Common myeloid progenitor, CD34-positive (primary cell): ENCODE results near the gene RNU7-1.

Source experiments
- CTCF ChIA-PET: fragments of 350-600 bp; sonication (Branson Sonifier 250); formaldehyde crosslinking; loops from one replicate; lab custom pipeline; 2021; ENCODE audit warnings: antibody characterized with exemption; lab: Charles Lee
- POLR2A ChIA-PET: fragments of 350-600 bp; sonication (Branson Sonifier 250); formaldehyde crosslinking; loops from one replicate; lab custom pipeline; 2021; ENCODE audit warnings: antibody characterized with exemption; lab: Charles Lee
- DNase-seq, 3 donors: peaks; one replicate each; pipeline versions ENCODE4 v3.0.0 to v3.0.0-alpha.2; 2013
- H3K27ac ChIP-seq, 2 experiments: 1 replicate in 1 of 2; 2 replicates in 1 of 2; pipeline ENCODE4 v1.7.0; 2013; ENCODE audit warnings: inconsistent platforms in 2 of 2, low read length in 2 of 2, mild to moderate bottlenecking in 2 of 2, low read depth in 1 of 2, moderate library complexity in 1 of 2; ENCODE audit not compliant: severe bottlenecking in 2 of 2, insufficient read depth in 1 of 2, poor library complexity in 1 of 2
- H3K27me3 ChIP-seq, 5 experiments: replicated peaks in 2 of 5; 1 replicate in 3 of 5; 2 replicates in 2 of 5; pipeline versions ENCODE4 v1.6.1 to v1.7.0; 2013; ENCODE audit warnings: low read length in 4 of 5, mild to moderate bottlenecking in 2 of 5, moderate library complexity in 2 of 5, inconsistent platforms in 1 of 5; ENCODE audit not compliant: insufficient read depth in 5 of 5, control insufficient read depth in 4 of 5
- H3K36me3 ChIP-seq, 4 experiments: 1 replicate in 2 of 4; 2 replicates in 2 of 4; pipeline versions ENCODE4 v1.6.1 to v1.7.0; 2013; ENCODE audit warnings: low read length in 3 of 4, control low read depth in 1 of 4, mild to moderate bottlenecking in 1 of 4; ENCODE audit not compliant: control insufficient read depth in 4 of 4, insufficient read depth in 4 of 4
- H3K4me1 ChIP-seq, 4 experiments: 1 replicate in 3 of 4; 2 replicates in 1 of 4; pipeline versions ENCODE4 v1.6.1 to v1.7.1; 2013; ENCODE audit warnings: low read length in 3 of 4, mild to moderate bottlenecking in 3 of 4, control low read depth in 1 of 4, inconsistent platforms in 1 of 4, moderate library complexity in 1 of 4; ENCODE audit not compliant: control insufficient read depth in 4 of 4, insufficient read depth in 4 of 4; ENCODE audit errors: control extremely low read depth in 1 of 4
- H3K4me3 ChIP-seq, 7 experiments: 1 replicate in 4 of 7; 2 replicates in 3 of 7; pipeline versions ENCODE4 v1.5.1 to v1.7.0; 2013; ENCODE audit warnings: mild to moderate bottlenecking in 7 of 7, low read length in 6 of 7, moderate library complexity in 6 of 7, inconsistent platforms in 2 of 7, low read depth in 2 of 7, control low read depth in 1 of 7; ENCODE audit not compliant: insufficient read depth in 4 of 7, control insufficient read depth in 1 of 7; ENCODE audit errors: extremely low read depth in 1 of 7
- H3K9me3 ChIP-seq, 5 experiments: 1 replicate in 4 of 5; 2 replicates in 1 of 5; pipeline versions ENCODE4 v1.6.1 to v1.7.1; 2013; ENCODE audit warnings: low read length in 4 of 5, mild to moderate bottlenecking in 2 of 5, inconsistent platforms in 1 of 5, low read depth in 1 of 5, moderate library complexity in 1 of 5; ENCODE audit not compliant: control insufficient read depth in 4 of 5, insufficient read depth in 2 of 5; ENCODE audit errors: control extremely low read depth in 1 of 5
- WGBS: methylation state at CpG from one replicate; pipeline ENCODE4 v1.1.5; 2013; ENCODE audit not compliant: insufficient coverage; 5-methylcytosine and 5-hydroxymethylcytosine counted together

The RNU7-1 gene

DNA sequence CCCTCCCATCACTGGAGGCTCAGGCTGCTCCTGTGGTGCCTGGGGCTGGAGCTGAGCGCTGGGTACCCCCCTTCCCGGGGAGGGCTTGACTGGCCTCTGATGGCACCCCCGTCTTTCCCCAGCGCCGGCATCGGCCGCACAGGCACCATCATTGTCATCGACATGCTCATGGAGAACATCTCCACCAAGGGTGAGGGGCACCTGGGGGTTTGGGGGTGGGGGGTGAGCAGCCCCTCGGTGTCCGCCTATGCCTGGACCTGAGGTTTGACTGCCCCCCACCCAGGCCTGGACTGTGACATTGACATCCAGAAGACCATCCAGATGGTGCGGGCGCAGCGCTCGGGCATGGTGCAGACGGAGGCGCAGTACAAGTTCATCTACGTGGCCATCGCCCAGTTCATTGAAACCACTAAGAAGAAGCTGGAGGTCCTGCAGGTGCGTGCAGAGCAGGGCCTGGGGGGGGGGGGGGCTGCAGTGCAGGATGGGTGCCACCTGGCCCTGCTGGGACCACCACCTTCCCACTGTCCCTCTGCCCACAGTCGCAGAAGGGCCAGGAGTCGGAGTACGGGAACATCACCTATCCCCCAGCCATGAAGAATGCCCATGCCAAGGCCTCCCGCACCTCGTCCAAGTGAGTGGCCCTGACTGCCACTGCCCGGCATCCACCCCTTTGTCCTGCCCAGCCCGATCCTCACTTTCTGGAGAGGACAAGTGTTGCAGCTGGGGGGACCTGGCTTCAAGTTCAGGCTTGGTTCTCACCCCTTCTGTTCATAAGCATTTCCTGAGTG lies 16.4 kb downstream of the RNU7-1 start:
- H3K36me3 ChIP-seq = peaks cover 14 to 71% (median 41%) of the 10 kb centered on the region in 4 experiments
- no peaks in the 10 kb centered on the region for H3K9me3 ChIP-seq
- POLR2A ChIA-PET = interaction anchor here (1.0 to 2.8 kb wide), 3 partner anchors 11 to 16 kb away, joined by 6 to 42 read pairs (median 26); partner anchors contain the start of genes C12orf57 and RNU7-1
- peaks cover 11 to 92% (median 89%) of the 10 kb centered on the region in 4 experiments for H3K4me1 ChIP-seq
- H3K4me3 ChIP-seq = peak overlapping the region in 3 of 7 experiments; percentile 52 to 64 (median 58)
- WGBS = 83% methylated on average over 11 of the region's 26 CpGs
- no peak for DNase-seq
- peak overlapping the region in 1 of 2 experiments; percentile 77 for H3K27ac ChIP-seq
- CTCF ChIA-PET = interaction anchor here (1.1 to 13.5 kb wide), 5 partner anchors 9 to 136 kb away, joined by 3 to 441 read pairs (median 7); partner anchors contain the start of genes C12orf57, PTPN6, RNU7-1 and SPSB2
- H3K27me3 ChIP-seq = no peaks in the 10 kb centered on the region

DNA sequence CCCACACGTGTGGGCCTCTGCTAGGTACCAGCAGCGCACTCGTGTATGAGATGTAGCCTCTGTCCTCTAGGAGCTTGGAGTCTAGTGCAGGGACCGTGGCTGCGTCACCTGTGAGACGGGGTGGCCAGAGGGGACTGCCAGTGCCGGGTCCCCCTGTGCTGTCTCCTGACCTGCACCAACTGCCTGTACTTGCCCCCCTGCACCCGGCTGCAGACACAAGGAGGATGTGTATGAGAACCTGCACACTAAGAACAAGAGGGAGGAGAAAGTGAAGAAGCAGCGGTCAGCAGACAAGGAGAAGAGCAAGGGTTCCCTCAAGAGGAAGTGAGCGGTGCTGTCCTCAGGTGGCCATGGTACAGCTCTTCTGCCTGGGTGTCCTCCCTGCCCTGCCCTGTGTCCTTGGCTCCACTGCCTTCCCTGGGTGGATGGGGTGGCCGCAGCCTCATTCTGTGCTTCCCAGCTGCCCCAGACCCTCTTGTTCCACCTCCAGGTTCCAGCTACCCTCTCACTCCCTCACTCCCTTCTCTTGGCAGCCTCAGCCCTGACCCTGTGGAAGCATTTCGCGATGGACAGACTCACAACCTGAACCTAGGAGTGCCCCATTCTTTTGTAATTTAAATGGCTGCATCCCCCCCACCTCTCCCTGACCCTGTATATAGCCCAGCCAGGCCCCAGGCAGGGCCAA lies 17.1 kb downstream of the RNU7-1 start:
- DNase-seq = peak in 1 of 3 donors; percentile 19
- Histone ChIP-seq H3K4me1 (peaks cover 9 to 91% (median 83%) of the 10 kb centered on the region in 4 experiments), H3K9me3 (no peaks in the 10 kb centered on the region), H3K36me3 (peaks cover 18 to 70% (median 42%) of the 10 kb centered on the region in 4 experiments), H3K27me3 (no peaks in the 10 kb centered on the region), H3K4me3 (peak overlapping the region in 1 of 7 experiments; percentile 7), H3K27ac (peak overlapping the region; percentile 55 to 73)
- WGBS = 93% methylated on average over 10 of the region's 13 CpGs
- CTCF ChIA-PET = interaction anchor here (1.1 to 13.5 kb wide), 5 partner anchors 16 to 135 kb away, joined by 3 to 441 read pairs (median 7); partner anchors contain the start of genes C12orf57, PTPN6, RNU7-1 and SPSB2
- POLR2A ChIA-PET = interaction anchor here (1.5 to 2.8 kb wide), 3 partner anchors 9 to 17 kb away, joined by 4 to 42 read pairs (median 17); partner anchors contain the start of genes C12orf57, PTPN6 and RNU7-1

DNA sequence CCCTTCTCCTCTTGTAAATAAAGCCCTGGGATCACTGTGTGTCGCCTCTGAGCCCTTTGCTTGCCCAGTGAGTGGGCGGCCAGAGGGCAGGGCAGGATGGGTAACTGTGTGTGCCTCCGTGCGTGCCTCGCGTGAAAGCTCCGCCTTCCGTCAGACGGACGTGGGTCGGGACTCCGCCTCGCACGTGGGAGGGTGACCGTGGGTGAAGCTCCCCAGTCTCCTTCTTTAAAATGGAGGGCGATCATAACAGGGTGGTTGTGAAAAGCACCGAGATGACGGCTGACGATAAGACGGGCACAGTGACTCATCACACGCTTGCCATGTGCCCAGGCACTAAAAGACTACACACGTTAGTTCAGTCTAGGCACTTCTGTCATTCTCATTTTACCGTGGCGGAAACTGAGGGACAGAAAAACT lies 17.7 kb downstream of the RNU7-1 start:
- peak; percentile 75 to 89 (median 85) for DNase-seq
- Histone ChIP-seq H3K9me3 (no peaks in the 10 kb centered on the region), H3K27me3 (no peaks in the 10 kb centered on the region), H3K4me1 (peaks cover 9 to 87% (median 78%) of the 10 kb centered on the region in 4 experiments), H3K36me3 (peaks cover 16 to 70% (median 40%) of the 10 kb centered on the region in 4 experiments), H3K4me3 (peak overlapping the region in 3 of 7 experiments; percentile 29 to 54 (median 38)), H3K27ac (peak overlapping the region; percentile 55 to 73)
- CTCF ChIA-PET = interaction anchor here (0.9 to 13.5 kb wide), 10 partner anchors 16 to 135 kb away, joined by 3 to 441 read pairs (median 6); partner anchors contain the start of genes C12orf57, PTPN6, RNU7-1 and SPSB2
- WGBS = 42% methylated on average over 23 of the region's 24 CpGs
- POLR2A ChIA-PET = interaction anchor here (1.2 to 2.8 kb wide), 4 partner anchors 9 to 17 kb away, joined by 3 to 42 read pairs (median 10); partner anchors contain the start of genes C12orf57, EMG1, PTPN6 and RNU7-1

DNA sequence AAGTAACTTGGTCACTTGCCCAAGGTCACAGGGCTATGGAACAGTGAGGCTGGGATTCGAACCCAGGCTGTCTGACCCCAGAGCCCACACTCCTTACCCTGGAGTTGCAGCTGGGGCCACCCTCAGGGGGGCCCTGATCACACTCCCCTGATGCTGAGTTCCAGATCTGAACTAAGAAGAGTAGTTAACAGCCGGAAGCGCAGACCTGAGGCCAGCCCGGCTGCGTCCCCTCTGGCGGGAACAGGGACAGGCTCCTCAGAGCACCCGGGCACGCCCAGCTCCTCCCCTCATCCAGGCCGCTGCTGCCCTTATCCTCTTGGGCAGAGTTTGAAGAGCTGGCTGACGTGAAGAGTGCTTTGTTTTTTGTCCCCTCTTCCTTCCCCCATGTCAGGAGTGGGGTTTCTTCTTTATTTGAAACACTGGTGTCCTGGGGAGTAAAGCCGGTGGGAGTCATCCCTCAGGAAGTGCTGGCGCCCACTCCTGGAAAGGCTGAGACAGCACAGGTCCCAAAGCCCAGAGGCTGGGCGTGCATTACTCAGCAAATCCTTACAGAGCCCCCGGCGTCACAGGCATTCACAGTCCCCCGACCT lies 18.2 kb downstream of the RNU7-1 start:
- POLR2A ChIA-PET = interaction anchor here (0.8 to 2.8 kb wide), 5 partner anchors 9 to 24 kb away, joined by 3 to 42 read pairs (median 4); partner anchors contain the start of genes C12orf57, EMG1, PTPN6 and RNU7-1
- Histone ChIP-seq H3K36me3 (peaks cover 17 to 69% (median 38%) of the 10 kb centered on the region in 4 experiments), H3K27me3 (no peaks in the 10 kb centered on the region), H3K27ac (peak overlapping the region; percentile 40 to 73), H3K4me3 (peak overlapping the region in 4 of 7 experiments; percentile 29 to 54 (median 41)), H3K9me3 (no peaks in the 10 kb centered on the region), H3K4me1 (peaks cover 9 to 82% (median 73%) of the 10 kb centered on the region in 4 experiments)
- WGBS = 17% methylated on average over 9 of the region's 16 CpGs
- CTCF ChIA-PET = interaction anchor here (0.6 to 13.5 kb wide), 10 partner anchors 7 to 149 kb away, joined by 3 to 441 read pairs (median 5); partner anchors contain the start of genes C12orf57, PTPN6, RNU7-1 and SPSB2
- DNase-seq = peak in 2 of 3 donors; percentile 86 to 89

DNA sequence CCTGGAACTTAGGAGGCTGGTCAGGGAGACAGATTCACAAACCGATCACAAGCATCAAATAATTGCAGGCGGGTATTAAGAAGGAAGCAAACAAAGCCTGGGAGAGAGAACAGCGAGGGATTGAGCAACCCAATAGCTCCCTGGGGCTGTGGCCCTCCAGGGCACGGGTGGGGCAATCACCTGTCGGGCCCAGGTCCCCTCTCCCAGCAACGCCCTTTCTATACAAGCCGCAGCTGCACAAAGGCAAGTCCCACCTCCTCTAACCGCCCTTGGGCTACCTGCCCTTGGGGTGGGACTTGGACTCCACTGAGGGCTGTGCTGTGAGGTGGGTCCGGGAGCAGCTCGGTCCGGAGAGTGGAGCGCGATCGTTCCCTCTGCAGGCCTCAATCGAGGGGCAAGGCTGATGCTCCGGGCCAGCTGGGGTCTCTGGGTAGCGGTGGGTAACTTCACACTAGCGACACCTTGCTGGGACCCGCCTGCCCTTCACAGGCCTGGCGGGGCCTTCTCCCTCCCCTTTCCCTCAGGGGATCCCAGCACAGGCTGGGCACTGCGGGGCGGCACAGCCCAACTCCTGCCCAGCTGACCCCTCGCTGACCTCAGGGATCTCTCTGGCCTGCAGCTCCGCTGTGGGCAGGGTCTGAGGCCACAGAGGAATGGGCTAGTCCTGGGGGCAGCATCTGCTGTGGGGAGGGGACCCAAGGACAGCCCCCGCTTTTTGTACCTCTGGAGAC lies 18.8 kb downstream of the RNU7-1 start:
- H3K27me3 ChIP-seq = no peaks in the 10 kb centered on the region
- H3K4me3 ChIP-seq = peak overlapping the region in 4 of 7 experiments; percentile 29 to 54 (median 41)
- ChIA-PET CTCF (interaction anchor here (0.6 to 13.5 kb wide), 9 partner anchors 8 to 148 kb away, joined by 3 to 441 read pairs (median 6); partner anchors contain the start of genes C12orf57, PTPN6, RNU7-1 and SPSB2), POLR2A (interaction anchor here (0.8 to 2.8 kb wide), 5 partner anchors 9 to 24 kb away, joined by 3 to 42 read pairs (median 4); partner anchors contain the start of genes C12orf57, EMG1, PTPN6 and RNU7-1)
- no peak for DNase-seq
- H3K4me1 ChIP-seq = peaks cover 5 to 75% (median 66%) of the 10 kb centered on the region in 4 experiments
- H3K36me3 ChIP-seq = peaks cover 14 to 69% (median 37%) of the 10 kb centered on the region in 4 experiments
- 66% methylated on average over 22 of the region's 25 CpGs for WGBS
- H3K27ac ChIP-seq = peak overlapping the region; percentile 40 to 73
- H3K9me3 ChIP-seq = no peaks in the 10 kb centered on the region
